RWPE1 (cell line): Measurements from ENCODE around the gene ICA1.

Experiments used
- CTCF ChIA-PET: fragments of 350-600 bp; sonication (Branson Sonifier 250); formaldehyde crosslinking; extraction: SDS; loops from one replicate; lab custom pipeline; 2021; lab: Yijun Ruan, JAX
- POLR2A ChIA-PET: fragments of 400-600 bp; formaldehyde crosslinking; extraction: SDS; loops from one replicate; lab custom pipeline; 2020; ENCODE audit warnings: antibody characterized with exemption; ENCODE audit not compliant: low non-redundant PET; lab: Yijun Ruan, JAX
- DNase-seq: peaks from one replicate; pipeline ENCODE4 v3.0.0; 2012; ENCODE audit warnings: low spot score
- H3K27ac ChIP-seq: fragments of 450-650 bp; 2 replicates; pipeline ENCODE4 v1.5.1; 2017
- CTCF ChIP-seq: fragments of 450-650 bp; conservative IDR thresholded peaks from 2 replicates; pipeline ENCODE4 v1.5.1; 2017; ENCODE audit warnings: low read depth, mild to moderate bottlenecking

Gene ICA1

DNA sequence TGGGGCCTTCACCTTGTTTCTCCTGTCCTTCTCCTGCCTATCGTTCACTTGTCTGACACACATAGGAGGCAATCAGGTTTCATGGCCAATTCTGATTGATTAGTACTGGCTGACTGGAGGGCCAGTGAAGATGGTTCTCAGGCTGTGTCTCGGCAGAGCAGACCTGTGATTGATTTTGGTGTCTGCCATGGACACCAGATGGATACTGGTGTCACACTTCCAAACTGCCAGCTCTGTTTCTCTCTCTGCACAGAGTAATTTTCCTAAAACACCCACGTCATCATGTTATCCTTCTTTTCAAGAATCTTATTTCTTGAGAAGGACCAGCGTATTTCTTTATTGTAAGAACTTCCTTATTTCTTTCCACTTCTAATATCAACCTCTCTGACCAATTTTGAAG is 117.1 kb downstream of the ICA1 start:
- no peak for DNase-seq
- POLR2A ChIA-PET = no interaction called here
- CTCF ChIA-PET = no interaction called here
- no peak for TF ChIP-seq CTCF
- H3K27ac ChIP-seq = no peak overlapping the region

GRCh38 chr7:8143151-8143874 is 118.7 kb downstream of the ICA1 start:
- CTCF ChIA-PET = no interaction called here
- no peak for TF ChIP-seq CTCF
- POLR2A ChIA-PET = no interaction called here
- H3K27ac ChIP-seq = no peak overlapping the region
- DNase-seq = no peak

DNA sequence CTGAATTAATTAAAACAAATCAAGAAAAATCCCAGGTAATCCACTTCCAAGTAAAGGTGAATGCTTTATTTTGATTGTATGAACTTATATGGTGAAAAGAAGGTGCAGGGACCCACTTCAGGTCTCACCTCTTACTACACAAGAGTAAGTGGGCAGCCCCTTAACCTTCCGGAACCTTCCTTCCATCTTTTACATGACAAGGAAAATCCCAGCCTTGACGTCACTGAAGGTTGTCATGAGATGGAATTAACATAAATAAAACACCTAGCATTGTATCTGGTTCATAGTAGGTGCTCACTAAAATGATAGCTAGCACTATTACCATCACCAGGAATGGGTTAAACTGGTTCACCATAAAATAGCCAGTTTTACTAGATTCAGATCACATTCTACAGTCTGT is 119.5 kb downstream of the ICA1 start:
- CTCF ChIA-PET = no interaction called here
- DNase-seq = no peak
- no peak overlapping the region for H3K27ac ChIP-seq
- POLR2A ChIA-PET = no interaction called here
- no peak for TF ChIP-seq CTCF

GRCh38 chr7:8141070-8141469 is 120.9 kb downstream of the ICA1 start:
- ChIA-PET CTCF (interaction anchor here (0.6 kb wide), 1 partner anchor 591 kb away, joined by 3 read pairs; no protein-coding TSS in a partner anchor), POLR2A (no interaction called here)
- no peak overlapping the region for H3K27ac ChIP-seq
- no peak for DNase-seq
- no peak for TF ChIP-seq CTCF

DNA sequence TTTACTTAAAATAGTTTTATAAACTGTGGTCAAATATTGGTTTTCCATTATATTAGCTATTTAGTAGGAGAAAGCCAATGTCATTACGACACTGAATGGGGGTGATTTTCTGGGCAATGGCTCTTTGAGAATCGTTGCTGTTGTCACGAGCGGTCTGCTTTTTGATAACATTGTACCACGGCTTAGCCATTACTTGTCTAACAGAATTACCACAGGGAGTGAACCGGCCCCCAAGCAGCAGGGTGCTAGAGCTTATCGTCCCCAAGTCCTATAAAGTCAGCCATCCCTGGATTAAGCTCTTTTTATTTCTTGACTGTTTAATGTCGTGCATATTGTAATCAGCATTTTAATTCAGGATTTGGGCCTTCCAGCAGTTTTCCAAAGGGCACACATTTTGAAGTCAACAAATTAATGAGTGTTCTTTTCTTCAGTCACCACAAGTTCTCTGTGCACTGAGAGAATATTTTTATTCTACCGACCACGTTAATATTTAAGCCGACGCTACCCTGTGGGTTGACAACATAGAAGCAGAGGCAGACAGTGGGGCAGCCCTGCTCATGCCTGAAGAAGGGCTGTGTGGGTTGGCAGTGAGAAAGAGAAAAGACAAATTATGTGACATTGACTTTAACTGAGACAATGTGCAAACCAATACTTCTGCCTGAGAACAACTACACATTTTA is 125.8 kb downstream of the ICA1 start:
- ChIA-PET CTCF (no interaction called here), POLR2A (no interaction called here)
- no peak for DNase-seq
- no peak for TF ChIP-seq CTCF
- H3K27ac ChIP-seq = no peak overlapping the region

- no peak for TF ChIP-seq CTCF
- POLR2A ChIA-PET = no interaction called here
- no peak for DNase-seq
- CTCF ChIA-PET = interaction anchor here (0.6 to 1.1 kb wide), 2 partner anchors 12 to 756 kb away, joined by 3 read pairs; no protein-coding TSS in a partner anchor
- no peak overlapping the region for H3K27ac ChIP-seq
Measured at GRCh38 chr7:8135417-8135816, 126.5 kb downstream of the ICA1 start.
